Measurements from ENCODE around the gene PRRX2. TPM values are rescaled to one million over a fixed set of nuclear protein-coding genes. Genes with fewer than 3 reads are reported as not detected.
A peak's percentile ranks its signal among the peaks of the same experiment; 100 is the strongest.
"Not testable (repeated sequence)": the region's sequence is repeated elsewhere in the genome, so short reads cannot be mapped to it uniquely, and the experiment has no call there.

Gene PRRX2
- polyA plus RNA-seq, 6 donors from 2014 or later: not detected

GRCh38 chr9:129629251-129629820 is 36.1 kb upstream of the PRRX2 start:
- H3K4me1 Mint-ChIP-seq: peaks cover 38 to 74% (median 56%) of the 10 kb centered on the region in 3 donors
- ATAC-seq (ENCODE audit: low read depth in 2 of 2) (no peak), DNase-seq (no peak)
- H3K36me3 Mint-ChIP-seq: no peaks in the 10 kb centered on the region
- H3K4me3 Mint-ChIP-seq: peak overlapping the region in 2 of 8 donors; percentile 26 to 49
- H3K27me3 Mint-ChIP-seq: no peaks in the 10 kb centered on the region
- H3K9me3 Mint-ChIP-seq: peaks cover 0 to 2% (median 0%) of the 10 kb centered on the region in 7 donors
- peak overlapping the region in 3 of 6 donors; percentile 51 to 97 (median 78) for H3K27ac Mint-ChIP-seq

- no peak for ATAC-seq (ENCODE audit: low read depth in 2 of 2)
- H3K4me3 Mint-ChIP-seq: peak overlapping the region in 1 of 8 donors; percentile 59
Observed at GRCh38 chr9:129630967-129631673, 34.3 kb upstream of the PRRX2 start.

GRCh38 chr9:129631674-129632129 is 33.7 kb upstream of the PRRX2 start:
- Mint-ChIP-seq H3K36me3 (peaks cover 0 to 6% of the 10 kb centered on the region in 2 donors), H3K27ac (peak overlapping the region in 3 of 6 donors; percentile 42 to 83 (median 77)), H3K9me3 (no peaks in the 10 kb centered on the region), H3K27me3 (no peaks in the 10 kb centered on the region), H3K4me3 (peak overlapping the region in 3 of 8 donors; percentile 6 to 66 (median 59)), H3K4me1 (peaks cover 32 to 54% (median 37%) of the 10 kb centered on the region in 3 donors)
- ATAC-seq (ENCODE audit: low read depth in 2 of 2) (no peak), DNase-seq (no peak)

More at GRCh38 chr9:129630967-129631673, 34.3 kb upstream of the PRRX2 start:
- Mint-ChIP-seq H3K27me3 (no peaks in the 10 kb centered on the region), H3K9me3 (no peaks in the 10 kb centered on the region), H3K27ac (peak overlapping the region in 4 of 6 donors; percentile 69 to 84 (median 75)), H3K36me3 (peaks cover 0 to 6% of the 10 kb centered on the region in 2 donors), H3K4me1 (peaks cover 34 to 59% (median 43%) of the 10 kb centered on the region in 3 donors)
- no peak for DNase-seq

GRCh38 chr9:129632460-129632859 is 33.0 kb upstream of the PRRX2 start:
- no peaks in the 10 kb centered on the region for H3K9me3 Mint-ChIP-seq
- no peaks in the 10 kb centered on the region for H3K27me3 Mint-ChIP-seq
- peaks cover 0 to 6% of the 10 kb centered on the region in 2 donors for H3K36me3 Mint-ChIP-seq
- H3K4me3 Mint-ChIP-seq: no peak overlapping the region
- H3K27ac Mint-ChIP-seq: no peak overlapping the region
- peaks cover 25 to 47% (median 30%) of the 10 kb centered on the region in 3 donors for H3K4me1 Mint-ChIP-seq
- DNase-seq (no peak), ATAC-seq (ENCODE audit: low read depth in 2 of 2) (no peak)

- H3K4me3 Mint-ChIP-seq: peak overlapping the region in 1 of 8 donors; percentile 45
- no peak for DNase-seq
- H3K36me3 Mint-ChIP-seq: peaks cover 3 to 6% of the 10 kb centered on the region in 2 donors
- H3K9me3 Mint-ChIP-seq: no peaks in the 10 kb centered on the region
- H3K27me3 Mint-ChIP-seq: no peaks in the 10 kb centered on the region
- peaks cover 19 to 42% (median 29%) of the 10 kb centered on the region in 3 donors for H3K4me1 Mint-ChIP-seq
- H3K27ac Mint-ChIP-seq: peak overlapping the region in 1 of 6 donors; percentile 52
- ATAC-seq (ENCODE audit: low read depth in 2 of 2): no peak
Observed at GRCh38 chr9:129633207-129633606, 32.2 kb upstream of the PRRX2 start.

- Mint-ChIP-seq H3K4me1 (peaks cover 23 to 39% (median 28%) of the 10 kb centered on the region in 3 donors), H3K36me3 (peaks cover 6 to 8% of the 10 kb centered on the region in 2 donors), H3K27ac (no peak overlapping the region), H3K9me3 (no peaks in the 10 kb centered on the region), H3K4me3 (no peak overlapping the region), H3K27me3 (no peaks in the 10 kb centered on the region)
- no peak for DNase-seq
- ATAC-seq (ENCODE audit: low read depth in 2 of 2): no peak
Observed at GRCh38 chr9:129633848-129634247, 31.6 kb upstream of the PRRX2 start.

GRCh38 chr9:129635099-129636065 is 30.1 kb upstream of the PRRX2 start:
- Mint-ChIP-seq H3K36me3 (peaks cover 6 to 8% of the 10 kb centered on the region in 2 donors), H3K27ac (peak overlapping the region in 2 of 6 donors; percentile 58 to 59), H3K27me3 (no peaks in the 10 kb centered on the region), H3K4me1 (peaks cover 24 to 28% (median 28%) of the 10 kb centered on the region in 3 donors), H3K9me3 (no peaks in the 10 kb centered on the region), H3K4me3 (no peak overlapping the region)
- DNase-seq: no peak
- ATAC-seq (ENCODE audit: low read depth in 2 of 2): no peak

GRCh38 chr9:129636343-129636742 is 29.1 kb upstream of the PRRX2 start:
- not testable (repeated sequence) for DNase-seq; H3K27me3 Mint-ChIP-seq; H3K27ac Mint-ChIP-seq; H3K9me3 Mint-ChIP-seq; ATAC-seq (ENCODE audit: low read depth in 2 of 2); H3K36me3 Mint-ChIP-seq
- Mint-ChIP-seq H3K4me1 (peaks cover 20 to 31% (median 31%) of the 10 kb centered on the region in 3 donors), H3K4me3 (peak overlapping the region in 1 of 8 donors; percentile 36)

GRCh38 chr9:129637102-129637501 is 28.3 kb upstream of the PRRX2 start:
- DNase-seq (no peak), ATAC-seq (ENCODE audit: low read depth in 2 of 2) (no peak)
- no peaks in the 10 kb centered on the region for H3K27me3 Mint-ChIP-seq
- no peaks in the 10 kb centered on the region for H3K9me3 Mint-ChIP-seq
- peaks cover 14 to 27% (median 25%) of the 10 kb centered on the region in 3 donors for H3K4me1 Mint-ChIP-seq
- peak overlapping the region in 1 of 8 donors; percentile 75 for H3K4me3 Mint-ChIP-seq
- peaks cover 6 to 8% of the 10 kb centered on the region in 2 donors for H3K36me3 Mint-ChIP-seq
- H3K27ac Mint-ChIP-seq: peak overlapping the region in 1 of 6 donors; percentile 54

GRCh38 chr9:129637673-129638439 is 27.6 kb upstream of the PRRX2 start:
- DNase-seq: no peak
- H3K9me3 Mint-ChIP-seq: no peaks in the 10 kb centered on the region
- no peak for ATAC-seq (ENCODE audit: low read depth in 2 of 2)
- peak overlapping the region in 4 of 6 donors; percentile 27 to 92 (median 70) for H3K27ac Mint-ChIP-seq
- H3K4me1 Mint-ChIP-seq: peaks cover 14 to 32% (median 19%) of the 10 kb centered on the region in 3 donors
- no peaks in the 10 kb centered on the region for H3K27me3 Mint-ChIP-seq
- peaks cover 6 to 8% of the 10 kb centered on the region in 2 donors for H3K36me3 Mint-ChIP-seq
- H3K4me3 Mint-ChIP-seq: peak overlapping the region in 5 of 8 donors; percentile 9 to 80 (median 75)

GRCh38 chr9:129639034-129639630 is 26.3 kb upstream of the PRRX2 start:
- H3K4me3 Mint-ChIP-seq: peak overlapping the region in 1 of 8 donors; percentile 77

GRCh38 chr9:129639756-129640085 is 25.7 kb upstream of the PRRX2 start:
- Mint-ChIP-seq H3K4me1 (peaks cover 14 to 32% (median 19%) of the 10 kb centered on the region in 3 donors), H3K4me3 (peak overlapping the region in 5 of 8 donors; percentile 77 to 91 (median 83)), H3K27me3 (no peaks in the 10 kb centered on the region), H3K27ac (peak overlapping the region in 2 of 6 donors; percentile 10 to 77), H3K9me3 (no peaks in the 10 kb centered on the region), H3K36me3 (peaks cover 6 to 8% of the 10 kb centered on the region in 2 donors)
- DNase-seq (no peak), ATAC-seq (ENCODE audit: low read depth in 2 of 2) (no peak)

More at GRCh38 chr9:129639034-129639630, 26.3 kb upstream of the PRRX2 start:
- Mint-ChIP-seq H3K9me3 (no peaks in the 10 kb centered on the region), H3K27me3 (no peaks in the 10 kb centered on the region), H3K27ac (no peak overlapping the region), H3K4me1 (peaks cover 14 to 32% (median 19%) of the 10 kb centered on the region in 3 donors), H3K36me3 (peaks cover 6 to 8% of the 10 kb centered on the region in 2 donors)
- no peak for ATAC-seq (ENCODE audit: low read depth in 2 of 2)
- DNase-seq: no peak

All from naive B cell (primary cell).